Measurements from ENCODE around the gene SEC24D. TPM values are rescaled to one million over a fixed set of nuclear protein-coding genes. Genes with fewer than 3 reads are reported as not detected.
A peak's percentile ranks its signal among the peaks of the same experiment; 100 is the strongest.

The SEC24D gene
- total RNA-seq, 2 experiments from 2014 or later = 28.5 to 33.0 TPM

DNA sequence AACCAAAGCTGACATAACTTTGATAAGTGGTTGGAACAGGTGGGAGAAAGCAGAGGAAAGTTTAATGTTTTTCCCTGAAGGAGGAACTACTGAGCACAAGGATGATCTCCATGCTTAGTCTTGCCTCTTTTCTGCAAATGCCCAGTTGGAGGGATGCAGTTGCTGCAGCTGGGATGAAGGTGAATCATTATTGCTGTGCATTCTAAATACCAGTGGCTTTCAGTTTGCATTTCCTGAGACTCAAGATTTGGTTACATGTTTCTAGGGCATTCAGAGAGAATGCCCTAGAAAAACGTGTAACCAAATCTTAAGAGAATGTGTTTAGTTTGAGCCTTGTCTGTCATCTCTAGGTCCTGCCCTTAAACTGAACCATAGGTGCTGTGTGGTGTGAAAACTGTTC lies 108.6 kb downstream of the SEC24D start:
- CTCF ChIA-PET = interaction anchor here (1.2 kb wide), 1 partner anchor 18 kb away, joined by 5 read pairs; no protein-coding TSS in a partner anchor
- intact Hi-C loops (cut with DNase I, micrococcal nuclease) = no loop called here
- Mint-ChIP-seq H3K9me3 (ENCODE audit: low read depth) (no peaks in the 10 kb centered on the region), H3K27me3 (no peaks in the 10 kb centered on the region), H3K4me1 (peaks cover 16% of the 10 kb centered on the region), H3K36me3 (ENCODE audit: low read depth) (peaks cover 33% of the 10 kb centered on the region), H3K27ac (no peak overlapping the region), H3K4me3 (no peak overlapping the region)
- DNase-seq (no peak), ATAC-seq (no peak)
- POLR2A ChIA-PET = interaction anchor here (0.6 kb wide), 1 partner anchor 27 kb away, joined by 3 read pairs; no protein-coding TSS in a partner anchor

DNA sequence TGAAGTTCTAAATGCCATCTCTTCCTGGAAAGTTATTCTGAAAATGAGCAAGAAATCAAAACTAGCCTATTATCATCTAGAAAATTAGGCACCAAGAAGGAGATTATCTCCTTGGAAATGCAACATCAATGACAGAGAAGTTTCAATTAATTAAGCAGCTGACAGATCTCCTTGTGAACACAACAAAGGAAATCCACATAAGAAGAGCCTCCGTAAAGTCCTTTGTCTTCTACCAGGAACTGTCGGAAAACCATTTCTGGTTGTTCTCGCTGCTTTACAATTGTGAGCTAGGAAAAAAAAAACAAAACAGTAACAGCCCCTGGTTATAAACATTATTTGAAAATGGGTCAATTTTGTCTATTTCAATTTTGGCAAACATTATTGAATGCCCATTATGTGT lies 112.6 kb downstream of the SEC24D start:
- H3K9me3 Mint-ChIP-seq (ENCODE audit: low read depth) = no peaks in the 10 kb centered on the region
- intact Hi-C loops (cut with DNase I, micrococcal nuclease) = no loop called here
- peaks cover 19% of the 10 kb centered on the region for H3K36me3 Mint-ChIP-seq (ENCODE audit: low read depth)
- H3K27ac Mint-ChIP-seq = no peak overlapping the region
- H3K4me3 Mint-ChIP-seq = no peak overlapping the region
- no peaks in the 10 kb centered on the region for H3K27me3 Mint-ChIP-seq
- POLR2A ChIA-PET = no interaction called here
- ATAC-seq (no peak), DNase-seq (no peak)
- CTCF ChIA-PET = interaction anchor here (0.7 kb wide), 1 partner anchor 62 kb away, joined by 3 read pairs; no protein-coding TSS in a partner anchor
- no peaks in the 10 kb centered on the region for H3K4me1 Mint-ChIP-seq

DNA sequence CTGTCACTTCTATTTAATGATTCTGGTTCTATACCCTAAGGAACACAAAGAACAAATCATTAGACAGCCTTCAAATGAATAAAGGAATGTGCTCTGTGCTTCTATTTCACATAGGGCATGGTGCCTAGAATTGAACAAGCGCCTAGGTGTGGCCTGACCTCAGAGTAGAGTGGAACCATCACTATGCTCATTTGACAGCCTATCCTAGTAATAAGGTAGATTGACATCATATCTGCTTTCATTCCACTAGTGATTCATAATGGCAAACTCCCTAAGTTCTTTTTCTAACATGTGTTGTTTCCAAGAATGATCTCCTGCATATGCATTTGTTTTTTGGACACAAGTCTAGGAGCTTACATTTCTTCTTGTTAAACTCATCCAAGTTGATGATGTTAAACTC lies 114.2 kb downstream of the SEC24D start:
- DNase-seq (no peak), ATAC-seq (no peak)
- H3K27ac Mint-ChIP-seq = no peak overlapping the region
- H3K4me1 Mint-ChIP-seq = no peaks in the 10 kb centered on the region
- H3K9me3 Mint-ChIP-seq (ENCODE audit: low read depth) = no peaks in the 10 kb centered on the region
- ChIA-PET POLR2A (no interaction called here), CTCF (no interaction called here)
- no peaks in the 10 kb centered on the region for H3K27me3 Mint-ChIP-seq
- H3K36me3 Mint-ChIP-seq (ENCODE audit: low read depth) = peaks cover 20% of the 10 kb centered on the region
- H3K4me3 Mint-ChIP-seq = no peak overlapping the region
- intact Hi-C loops (cut with DNase I, micrococcal nuclease) = no loop called here

DNA sequence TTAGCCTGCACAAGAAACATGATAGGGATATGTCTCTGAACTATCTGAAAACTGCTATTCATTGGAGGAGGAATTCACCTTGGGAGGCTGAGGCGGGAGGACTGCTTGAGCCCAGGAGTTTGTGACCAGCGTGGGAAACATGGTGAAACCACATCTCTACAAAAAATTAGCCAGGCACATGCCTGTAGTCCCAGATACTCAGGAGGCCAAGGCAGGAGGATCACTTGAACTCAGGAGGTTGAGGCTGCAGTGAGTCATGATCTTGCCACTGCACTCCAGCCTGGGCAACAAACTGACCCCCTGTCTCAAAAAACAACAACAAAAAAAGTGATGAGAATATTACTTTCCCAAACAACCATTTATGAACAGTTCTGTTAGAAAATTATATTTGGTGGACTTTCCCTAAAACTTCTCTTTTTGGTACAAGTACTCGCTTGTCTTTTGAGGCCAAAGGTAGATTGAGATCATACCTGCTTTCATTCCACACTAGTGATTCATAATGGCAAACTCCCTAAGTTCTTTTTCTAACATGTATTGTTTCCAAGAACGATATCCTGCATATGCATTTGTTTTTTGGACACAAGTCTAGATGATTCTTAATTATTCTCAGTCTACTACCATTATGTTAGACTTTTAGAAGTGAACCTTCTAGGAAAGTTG lies 117.3 kb downstream of the SEC24D start:
- DNase-seq (no peak), ATAC-seq (no peak)
- peaks cover 11% of the 10 kb centered on the region for H3K36me3 Mint-ChIP-seq (ENCODE audit: low read depth)
- no peaks in the 10 kb centered on the region for H3K27me3 Mint-ChIP-seq
- ChIA-PET POLR2A (no interaction called here), CTCF (no interaction called here)
- no peaks in the 10 kb centered on the region for H3K4me1 Mint-ChIP-seq
- intact Hi-C loops (cut with DNase I, micrococcal nuclease) = no loop called here
- H3K27ac Mint-ChIP-seq = no peak overlapping the region
- no peaks in the 10 kb centered on the region for H3K9me3 Mint-ChIP-seq (ENCODE audit: low read depth)
- no peak overlapping the region for H3K4me3 Mint-ChIP-seq

DNA sequence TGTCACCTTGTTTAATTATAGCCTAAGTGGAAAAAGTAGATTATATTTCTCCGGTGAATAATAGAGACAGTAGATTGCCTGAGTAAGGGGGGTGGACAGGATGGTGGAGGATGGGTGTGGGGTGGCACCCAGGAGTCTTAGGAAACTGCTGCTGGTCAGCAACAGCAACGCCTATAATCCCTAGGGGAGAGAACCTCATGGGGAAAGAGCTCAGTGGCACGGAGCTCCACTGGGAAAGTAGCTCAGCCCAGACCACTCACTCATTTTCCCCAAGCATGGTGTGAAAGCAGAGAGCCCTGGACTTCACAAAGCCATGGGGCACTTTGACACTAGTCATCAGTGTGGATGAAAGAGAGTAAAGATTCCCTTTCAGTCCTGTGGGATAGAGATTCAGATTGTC lies 119.6 kb downstream of the SEC24D start:
- peaks cover 15% of the 10 kb centered on the region for H3K4me1 Mint-ChIP-seq
- CTCF ChIA-PET = interaction anchor here (0.6 kb wide), 1 partner anchor 31 kb away, joined by 5 read pairs; the partner anchor contains the start of gene METTL14

DNA sequence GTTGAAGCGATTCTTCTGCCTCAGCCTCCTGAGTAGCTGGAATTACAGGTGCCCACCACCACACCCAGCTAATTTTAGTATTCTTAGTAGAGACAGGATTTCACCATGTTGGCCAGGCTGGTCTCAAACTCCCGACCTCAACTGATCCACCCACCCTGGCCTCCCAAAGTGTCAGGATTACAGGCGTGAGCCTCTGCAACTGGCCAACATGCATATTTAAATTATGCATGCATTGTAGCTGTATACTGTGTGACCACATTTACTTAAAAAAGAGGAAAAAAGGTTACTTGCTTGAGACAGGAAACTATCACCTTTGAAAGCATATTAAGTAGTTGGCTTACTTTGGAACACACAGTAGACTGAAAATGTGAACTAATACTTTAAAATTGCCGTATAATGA lies 121.2 kb downstream of the SEC24D start:
- intact Hi-C loops (cut with DNase I, micrococcal nuclease) = no loop called here
- ATAC-seq = no peak

More for the DNA sequence above, 119.6 kb downstream of the SEC24D start:
- Mint-ChIP-seq H3K4me3 (no peak overlapping the region), H3K27me3 (no peaks in the 10 kb centered on the region), H3K27ac (no peak overlapping the region), H3K9me3 (ENCODE audit: low read depth) (no peaks in the 10 kb centered on the region), H3K36me3 (ENCODE audit: low read depth) (peaks cover 19% of the 10 kb centered on the region)
- intact Hi-C loops (cut with DNase I, micrococcal nuclease) = no loop called here
- POLR2A ChIA-PET = no interaction called here
- no peak for ATAC-seq
- no peak for DNase-seq

DNA sequence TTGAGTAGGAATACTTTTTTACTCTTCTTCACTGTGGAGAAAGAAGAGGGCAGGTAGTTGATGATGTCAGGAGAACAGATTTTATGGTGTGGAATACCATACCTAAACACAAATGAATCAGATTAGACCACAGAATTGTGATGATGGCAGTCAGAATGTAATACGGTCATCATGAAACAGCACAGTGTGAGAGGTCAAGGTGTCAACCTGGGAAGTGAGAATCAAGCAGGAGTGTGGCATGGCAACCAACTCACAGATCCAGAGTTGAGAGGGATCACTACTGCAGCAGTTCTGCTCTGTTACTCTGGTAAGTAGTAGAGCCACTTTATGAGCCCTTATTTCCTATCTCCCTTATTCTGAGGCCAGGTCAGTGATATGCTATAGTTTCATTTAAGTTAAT lies 123.1 kb downstream of the SEC24D start:
- H3K4me3 Mint-ChIP-seq = no peak overlapping the region
- no peaks in the 10 kb centered on the region for H3K9me3 Mint-ChIP-seq (ENCODE audit: low read depth)
- no peaks in the 10 kb centered on the region for H3K27me3 Mint-ChIP-seq
- H3K4me1 Mint-ChIP-seq = peaks cover 15% of the 10 kb centered on the region
- ChIA-PET CTCF (interaction anchor here (0.7 kb wide), 1 partner anchor 130 kb away, joined by 4 read pairs; no protein-coding TSS in a partner anchor), POLR2A (no interaction called here)
- H3K36me3 Mint-ChIP-seq (ENCODE audit: low read depth) = peaks cover 40% of the 10 kb centered on the region
- H3K27ac Mint-ChIP-seq = peak overlapping the region; percentile 5
- DNase-seq (peak; percentile 21), ATAC-seq (peak; percentile 89)
- intact Hi-C loops (cut with DNase I, micrococcal nuclease) = no loop called here

More for the DNA sequence above, 121.2 kb downstream of the SEC24D start:
- no peaks in the 10 kb centered on the region for H3K9me3 Mint-ChIP-seq (ENCODE audit: low read depth)
- no peaks in the 10 kb centered on the region for H3K27me3 Mint-ChIP-seq
- ChIA-PET CTCF (no interaction called here), POLR2A (no interaction called here)
- no peak overlapping the region for H3K4me3 Mint-ChIP-seq
- peaks cover 15% of the 10 kb centered on the region for H3K4me1 Mint-ChIP-seq
- DNase-seq = no peak
- no peak overlapping the region for H3K27ac Mint-ChIP-seq
- H3K36me3 Mint-ChIP-seq (ENCODE audit: low read depth) = peaks cover 32% of the 10 kb centered on the region

DNA sequence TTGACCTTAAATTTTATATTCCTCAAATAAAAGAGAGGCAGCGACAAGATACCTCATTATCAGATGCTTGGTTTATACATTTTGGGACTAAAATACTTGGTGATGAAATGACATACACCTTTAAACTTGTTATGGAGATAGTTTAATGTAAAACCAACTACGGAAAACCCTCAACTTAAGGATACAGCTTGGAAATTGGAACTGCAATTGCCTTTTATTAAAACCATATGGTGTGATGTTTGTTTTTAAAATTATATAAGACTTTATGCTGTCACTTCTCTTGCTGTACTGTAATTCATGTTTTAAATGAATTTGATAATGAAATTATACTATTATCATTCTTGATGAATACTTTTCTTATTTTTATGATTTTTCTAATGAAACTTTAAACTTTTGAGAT lies 124.9 kb downstream of the SEC24D start:
- Mint-ChIP-seq H3K4me3 (no peak overlapping the region), H3K27me3 (no peaks in the 10 kb centered on the region), H3K4me1 (peaks cover 15% of the 10 kb centered on the region), H3K9me3 (ENCODE audit: low read depth) (no peaks in the 10 kb centered on the region), H3K27ac (no peak overlapping the region), H3K36me3 (ENCODE audit: low read depth) (peaks cover 45% of the 10 kb centered on the region)
- DNase-seq (no peak), ATAC-seq (no peak)
- POLR2A ChIA-PET = no interaction called here
- CTCF ChIA-PET = no interaction called here
- intact Hi-C loops (cut with DNase I, micrococcal nuclease) = no loop called here

DNA sequence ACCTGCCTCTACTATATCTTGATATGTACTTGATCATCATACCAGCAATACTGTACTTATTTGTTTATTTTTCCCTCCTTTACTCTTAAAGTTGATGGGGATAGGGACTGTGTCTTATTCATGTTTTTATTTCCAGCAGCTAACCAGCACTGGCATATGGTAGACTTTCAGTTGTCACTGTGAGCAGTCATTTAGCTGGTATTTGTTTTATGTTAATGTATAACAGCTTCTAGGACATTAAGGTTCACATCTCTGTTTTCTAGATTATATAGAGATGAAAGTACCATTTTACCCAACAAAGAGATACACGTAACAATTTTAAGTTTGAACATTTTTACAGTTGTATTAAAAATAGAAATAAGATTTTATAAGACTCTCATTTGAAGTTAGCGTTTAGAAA lies 132.8 kb downstream of the SEC24D start:
- H3K27ac Mint-ChIP-seq = no peak overlapping the region
- no peaks in the 10 kb centered on the region for H3K4me1 Mint-ChIP-seq
- DNase-seq (no peak), ATAC-seq (no peak)
- ChIA-PET CTCF (interaction anchor here (0.7 kb wide), 1 partner anchor 8 kb away, joined by 3 read pairs; no protein-coding TSS in a partner anchor), POLR2A (no interaction called here)
- H3K9me3 Mint-ChIP-seq (ENCODE audit: low read depth) = no peaks in the 10 kb centered on the region
- no peak overlapping the region for H3K4me3 Mint-ChIP-seq
- peaks cover 31% of the 10 kb centered on the region for H3K36me3 Mint-ChIP-seq (ENCODE audit: low read depth)
- intact Hi-C loops (cut with DNase I, micrococcal nuclease) = no loop called here
- no peaks in the 10 kb centered on the region for H3K27me3 Mint-ChIP-seq

DNA sequence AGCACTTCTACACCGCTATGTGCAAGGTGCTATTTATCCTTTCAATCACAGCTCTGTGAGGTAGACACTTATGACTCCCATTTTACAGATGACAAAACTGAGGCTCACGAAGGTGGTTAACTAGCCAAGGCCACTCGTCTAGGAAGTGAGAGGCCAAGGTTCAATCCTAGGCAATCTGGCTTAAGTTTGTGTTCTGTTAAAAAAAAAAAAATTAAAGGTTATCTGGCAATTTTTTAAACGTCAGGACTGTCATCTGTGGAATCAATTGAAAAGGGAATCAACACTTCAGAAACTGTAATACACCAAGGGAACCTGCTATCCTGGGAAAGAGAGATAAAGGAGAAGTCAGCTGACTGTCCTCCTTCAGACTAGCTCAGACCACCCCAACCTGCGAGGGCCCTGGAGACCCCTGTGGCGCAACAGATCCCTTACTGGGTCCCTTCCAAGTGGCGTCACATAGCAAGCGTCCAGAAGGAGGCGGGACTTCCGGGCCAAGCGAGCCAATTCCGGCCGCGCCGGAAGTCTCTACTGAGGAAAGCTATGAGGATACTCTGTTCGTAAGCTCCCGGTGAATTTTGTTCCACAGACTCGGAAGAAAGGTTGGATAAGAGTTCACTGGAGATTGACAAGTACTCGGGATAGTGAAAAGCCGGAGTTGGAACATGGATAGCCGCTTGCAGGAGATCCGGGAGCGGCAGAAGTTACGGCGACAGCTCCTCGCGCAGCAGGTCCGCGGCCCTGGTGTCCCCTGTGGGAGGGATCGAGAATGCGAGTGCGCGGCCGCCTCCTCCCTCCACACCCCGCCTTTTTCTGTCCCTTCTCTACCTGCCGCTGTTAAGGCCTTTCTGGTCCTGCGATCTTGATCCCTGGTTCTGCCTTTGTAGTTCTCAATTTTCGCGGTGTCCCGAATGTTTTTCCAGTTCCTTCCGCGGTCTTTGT lies 150.8 kb downstream of the SEC24D start, which contains the start of gene METTL14:
Gene METTL14, plus strand, starts transcription at position 520 of the 939 bp plus-strand sequence. Its CDS starts 143 bp downstream, at position 663.
- intact Hi-C loops (cut with DNase I, micrococcal nuclease) = loop anchor here in 1 of 2 experiments (1.0 to 2.0 kb wide), 6 partner anchors 94 to 769 kb away; partner anchors contain the start of genes SEC24D and USP53
- peaks cover 6% of the 10 kb centered on the region for H3K36me3 Mint-ChIP-seq (ENCODE audit: low read depth)
- DNase-seq (peak; percentile 93), ATAC-seq (peak; percentile 96)
- peak within 1 kb of the TSS; percentile 99 for H3K4me3 Mint-ChIP-seq
- no peaks in the 10 kb centered on the region for H3K9me3 Mint-ChIP-seq (ENCODE audit: low read depth)
- H3K27me3 Mint-ChIP-seq = peaks cover 2% of the 10 kb centered on the region
- POLR2A ChIA-PET = interaction anchor here (0.6 kb wide), 2 partner anchors 9 to 136 kb away, joined by 3 read pairs; no protein-coding TSS in a partner anchor
- peaks cover 24% of the 10 kb centered on the region for H3K4me1 Mint-ChIP-seq
- peak within 1 kb of the TSS; percentile 90 for H3K27ac Mint-ChIP-seq
- CTCF ChIA-PET = interaction anchor here (0.7 kb wide), 1 partner anchor 31 kb away, joined by 5 read pairs; no protein-coding TSS in a partner anchor

DNA sequence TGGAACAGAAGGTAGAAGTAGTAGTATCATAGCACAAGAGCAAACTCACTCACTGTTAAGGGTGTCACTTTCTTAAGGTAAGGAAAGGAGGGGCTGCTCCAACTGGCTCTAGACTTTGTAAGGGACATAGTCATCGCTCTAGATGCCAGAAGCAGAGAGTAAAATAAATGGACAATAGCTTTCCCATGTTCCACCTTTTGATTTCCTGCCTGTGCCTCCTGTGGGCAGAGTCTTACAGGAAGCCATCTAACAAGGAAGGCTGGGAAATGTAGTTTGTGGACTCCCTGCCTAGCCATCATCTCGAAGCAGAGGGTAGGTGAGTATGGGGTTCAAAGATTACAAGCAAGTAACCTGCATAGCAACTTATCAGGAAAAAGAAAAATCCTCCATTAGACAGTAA lies 152.4 kb downstream of the SEC24D start:
- H3K4me1 Mint-ChIP-seq = peaks cover 24% of the 10 kb centered on the region
- CTCF ChIA-PET = no interaction called here
- DNase-seq (no peak), ATAC-seq (no peak)
- H3K27ac Mint-ChIP-seq = no peak overlapping the region
- intact Hi-C loops (cut with DNase I, micrococcal nuclease) = no loop called here
- no peak overlapping the region for H3K4me3 Mint-ChIP-seq
- POLR2A ChIA-PET = no interaction called here
- no peaks in the 10 kb centered on the region for H3K9me3 Mint-ChIP-seq (ENCODE audit: low read depth)
- peaks cover 3% of the 10 kb centered on the region for H3K36me3 Mint-ChIP-seq (ENCODE audit: low read depth)
- peaks cover 2% of the 10 kb centered on the region for H3K27me3 Mint-ChIP-seq
